ENCODE results near the gene PCBP3. TPM values are rescaled to one million over a fixed set of nuclear protein-coding genes. Genes with fewer than 3 reads are reported as not detected.

PCBP3 gene
- total and polyA plus RNA-seq, 4 donors, result 0.36 to 1.6 (median 0.42) TPM

DNA sequence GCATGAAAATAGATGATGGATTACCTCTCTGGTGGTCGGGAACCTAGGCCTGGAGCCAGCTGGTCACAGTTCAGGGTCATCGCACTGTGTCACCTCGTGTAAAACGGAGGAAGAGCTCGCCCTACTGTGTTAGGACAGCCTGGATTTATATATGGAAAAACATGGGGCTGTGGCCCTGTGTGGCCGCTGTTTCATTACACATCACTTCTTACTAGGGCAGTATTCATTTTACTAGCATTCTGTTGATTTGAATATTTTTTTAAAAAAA lies 233.6 kb downstream of the PCBP3 start:
- no peak for DNase-seq (ENCODE audit: low spot score)
- no peaks in the 10 kb centered on the region for H3K36me3 ChIP-seq (ENCODE audit: control insufficient read depth in 4 of 4, insufficient read depth in 3 of 4, low read depth in 1 of 4, low read length in 3 of 4)
- TF ChIP-seq, protein P1, sequence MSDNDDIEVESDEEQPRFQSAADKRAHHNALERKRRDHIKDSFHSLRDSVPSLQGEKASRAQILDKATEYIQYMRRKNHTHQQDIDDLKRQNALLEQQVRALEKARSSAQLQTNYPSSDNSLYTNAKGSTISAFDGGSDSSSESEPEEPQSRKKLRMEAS (IDR thresholded peaks at IDR 0.05), result no peak
- no peak for TF ChIP-seq EGR1 (IDR thresholded peaks at IDR 0.05; ENCODE audit: low read depth in 2 of 2)
- WGBS, result 59% methylated on average over 6 of the region's 6 CpGs
- peaks cover 0 to 1% (median 0%) of the 10 kb centered on the region in 4 donors for H3K9me3 ChIP-seq (ENCODE audit: control insufficient read depth in 4 of 4, low read length in 3 of 4)
- no peak overlapping the region for H3K9ac ChIP-seq (ENCODE audit: low read depth in 1 of 2, low read length in 2 of 2)
- no peaks in the 10 kb centered on the region for H3K4me1 ChIP-seq (ENCODE audit: control insufficient read depth in 4 of 4, insufficient read depth in 4 of 4, low read length in 3 of 4)
- no peak overlapping the region for H3K4me3 ChIP-seq (ENCODE audit: low read depth in 1 of 3, low read length in 3 of 3)
- H3K27me3 ChIP-seq (ENCODE audit: control insufficient read depth in 4 of 4, insufficient read depth in 4 of 4, low read length in 3 of 4), result peaks cover 0 to 3% (median 0%) of the 10 kb centered on the region in 4 donors
- H3K27ac ChIP-seq (ENCODE audit: low read depth in 1 of 2, low read length in 2 of 2), result no peak overlapping the region

DNA sequence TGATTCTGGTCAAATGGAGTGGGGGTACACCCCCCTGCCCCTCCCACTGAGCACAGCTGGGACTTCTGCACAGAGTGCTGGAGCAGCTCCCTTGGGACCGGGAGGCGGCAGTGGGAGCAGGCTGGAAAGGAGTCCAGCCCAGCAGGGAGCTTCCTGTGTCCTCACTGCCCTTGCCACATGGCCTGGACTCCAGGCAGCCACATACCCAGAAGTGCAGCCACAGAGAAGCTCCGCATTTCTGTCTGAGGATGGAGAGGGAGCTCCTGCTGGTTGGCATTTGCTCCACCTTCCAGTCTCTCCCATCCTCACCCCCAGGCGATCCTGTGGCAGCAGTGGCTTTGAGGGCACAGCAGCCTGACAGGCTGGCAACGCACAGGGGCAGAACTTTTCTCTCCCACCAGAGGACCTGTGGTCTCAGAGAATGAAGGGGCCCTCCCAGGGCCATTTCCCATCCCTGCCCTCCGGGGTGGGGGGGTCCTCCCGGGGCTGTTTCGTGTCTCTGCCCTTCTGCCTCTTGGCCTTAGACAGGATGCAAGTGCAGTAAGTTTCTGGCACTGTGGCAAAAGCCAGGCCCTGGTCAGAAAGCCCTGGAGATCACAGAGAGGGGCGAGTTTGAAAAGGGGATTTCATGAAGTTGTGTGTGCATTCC lies 234.4 kb downstream of the PCBP3 start:
- H3K9me3 ChIP-seq (ENCODE audit: control insufficient read depth in 4 of 4, low read length in 3 of 4), result peaks cover 0 to 1% (median 0%) of the 10 kb centered on the region in 4 donors
- no peak overlapping the region for H3K4me3 ChIP-seq (ENCODE audit: low read depth in 1 of 3, low read length in 3 of 3)
- no peak overlapping the region for H3K27ac ChIP-seq (ENCODE audit: low read depth in 1 of 2, low read length in 2 of 2)
- H3K4me1 ChIP-seq (ENCODE audit: control insufficient read depth in 4 of 4, insufficient read depth in 4 of 4, low read length in 3 of 4), result no peaks in the 10 kb centered on the region
- no peaks in the 10 kb centered on the region for H3K36me3 ChIP-seq (ENCODE audit: control insufficient read depth in 4 of 4, insufficient read depth in 3 of 4, low read depth in 1 of 4, low read length in 3 of 4)
- DNase-seq (ENCODE audit: low spot score), result no peak
- 77% methylated on average over 9 of the region's 9 CpGs for WGBS
- peaks cover 0 to 3% (median 0%) of the 10 kb centered on the region in 4 donors for H3K27me3 ChIP-seq (ENCODE audit: control insufficient read depth in 4 of 4, insufficient read depth in 4 of 4, low read length in 3 of 4)
- TF ChIP-seq HNF4A (conservative IDR thresholded peaks at IDR 0.05), result no peak
- no peak for TF ChIP-seq JUND (IDR thresholded peaks at IDR 0.05)
- no peak for TF ChIP-seq HNF4G (IDR thresholded peaks at IDR 0.05)
- TF ChIP-seq NR2F2 (IDR thresholded peaks at IDR 0.05), result no peak
- no peak overlapping the region for H3K9ac ChIP-seq (ENCODE audit: low read depth in 1 of 2, low read length in 2 of 2)

GRCh38 chr21:45880097-45881068 lies 236.9 kb downstream of the PCBP3 start:
- WGBS, result 53% methylated on average over 29 of the region's 29 CpGs
- peak; percentile 58 for DNase-seq (ENCODE audit: low spot score)
- no peak overlapping the region for H3K4me3 ChIP-seq (ENCODE audit: low read depth in 1 of 3, low read length in 3 of 3)

More at GRCh38 chr21:45880097-45881068, 236.9 kb downstream of the PCBP3 start:
- no peaks in the 10 kb centered on the region for H3K36me3 ChIP-seq (ENCODE audit: control insufficient read depth in 4 of 4, insufficient read depth in 3 of 4, low read depth in 1 of 4, low read length in 3 of 4)
- peaks cover 0 to 3% (median 0%) of the 10 kb centered on the region in 4 donors for H3K27me3 ChIP-seq (ENCODE audit: control insufficient read depth in 4 of 4, insufficient read depth in 4 of 4, low read length in 3 of 4)
- no peak for TF ChIP-seq HNF4G (IDR thresholded peaks at IDR 0.05)
- no peak for TF ChIP-seq TAF1 (conservative IDR thresholded peaks at IDR 0.05)
- peak in 1 of 2 donors; percentile 70 for TF ChIP-seq RXRA (IDR thresholded peaks at IDR 0.05)
- TF ChIP-seq, protein P2, sequence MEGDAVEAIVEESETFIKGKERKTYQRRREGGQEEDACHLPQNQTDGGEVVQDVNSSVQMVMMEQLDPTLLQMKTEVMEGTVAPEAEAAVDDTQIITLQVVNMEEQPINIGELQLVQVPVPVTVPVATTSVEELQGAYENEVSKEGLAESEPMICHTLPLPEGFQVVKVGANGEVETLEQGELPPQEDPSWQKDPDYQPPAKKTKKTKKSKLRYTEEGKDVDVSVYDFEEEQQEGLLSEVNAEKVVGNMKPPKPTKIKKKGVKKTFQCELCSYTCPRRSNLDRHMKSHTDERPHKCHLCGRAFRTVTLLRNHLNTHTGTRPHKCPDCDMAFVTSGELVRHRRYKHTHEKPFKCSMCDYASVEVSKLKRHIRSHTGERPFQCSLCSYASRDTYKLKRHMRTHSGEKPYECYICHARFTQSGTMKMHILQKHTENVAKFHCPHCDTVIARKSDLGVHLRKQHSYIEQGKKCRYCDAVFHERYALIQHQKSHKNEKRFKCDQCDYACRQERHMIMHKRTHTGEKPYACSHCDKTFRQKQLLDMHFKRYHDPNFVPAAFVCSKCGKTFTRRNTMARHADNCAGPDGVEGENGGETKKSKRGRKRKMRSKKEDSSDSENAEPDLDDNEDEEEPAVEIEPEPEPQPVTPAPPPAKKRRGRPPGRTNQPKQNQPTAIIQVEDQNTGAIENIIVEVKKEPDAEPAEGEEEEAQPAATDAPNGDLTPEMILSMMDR (IDR thresholded peaks at IDR 0.05; ENCODE audit: low read depth, low read length, missing input control), result peak; percentile 41
- TF ChIP-seq YY1 (IDR thresholded peaks at IDR 0.05), result no peak
- TF ChIP-seq SP1 (IDR thresholded peaks at IDR 0.05), result no peak
- TF ChIP-seq, protein P1 (IDR thresholded peaks at IDR 0.05), result no peak
- peak in 1 of 2 donors; percentile 51 for TF ChIP-seq HNF4A (conservative IDR thresholded peaks at IDR 0.05)
- peak; percentile 33 to 69 for TF ChIP-seq RAD21 (IDR thresholded peaks at IDR 0.05)
- TF ChIP-seq FOXA2 (IDR thresholded peaks at IDR 0.05), result no peak
- TF ChIP-seq, protein P3, sequence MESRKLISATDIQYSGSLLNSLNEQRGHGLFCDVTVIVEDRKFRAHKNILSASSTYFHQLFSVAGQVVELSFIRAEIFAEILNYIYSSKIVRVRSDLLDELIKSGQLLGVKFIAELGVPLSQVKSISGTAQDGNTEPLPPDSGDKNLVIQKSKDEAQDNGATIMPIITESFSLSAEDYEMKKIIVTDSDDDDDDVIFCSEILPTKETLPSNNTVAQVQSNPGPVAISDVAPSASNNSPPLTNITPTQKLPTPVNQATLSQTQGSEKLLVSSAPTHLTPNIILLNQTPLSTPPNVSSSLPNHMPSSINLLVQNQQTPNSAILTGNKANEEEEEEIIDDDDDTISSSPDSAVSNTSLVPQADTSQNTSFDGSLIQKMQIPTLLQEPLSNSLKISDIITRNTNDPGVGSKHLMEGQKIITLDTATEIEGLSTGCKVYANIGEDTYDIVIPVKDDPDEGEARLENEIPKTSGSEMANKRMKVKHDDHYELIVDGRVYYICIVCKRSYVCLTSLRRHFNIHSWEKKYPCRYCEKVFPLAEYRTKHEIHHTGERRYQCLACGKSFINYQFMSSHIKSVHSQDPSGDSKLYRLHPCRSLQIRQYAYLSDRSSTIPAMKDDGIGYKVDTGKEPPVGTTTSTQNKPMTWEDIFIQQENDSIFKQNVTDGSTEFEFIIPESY (IDR thresholded peaks at IDR 0.05), result no peak
- H3K9me3 ChIP-seq (ENCODE audit: control insufficient read depth in 4 of 4, low read length in 3 of 4), result peaks cover 0 to 1% (median 0%) of the 10 kb centered on the region in 4 donors
- H3K27ac ChIP-seq (ENCODE audit: low read depth in 1 of 2, low read length in 2 of 2), result no peak overlapping the region
- no peaks in the 10 kb centered on the region for H3K4me1 ChIP-seq (ENCODE audit: control insufficient read depth in 4 of 4, insufficient read depth in 4 of 4, low read length in 3 of 4)
- no peak overlapping the region for H3K9ac ChIP-seq (ENCODE audit: low read depth in 1 of 2, low read length in 2 of 2)
